HEK293 (cell line): ENCODE data around the gene ASPSCR1.

Experiments used
- CTCF ChIA-PET: fragments of 350-600 bp; formaldehyde crosslinking; extraction: SDS; loops from one replicate; lab custom pipeline; 2021; ENCODE audit warnings: antibody characterized with exemption; lab: Yijun Ruan, JAX
- POLR2A ChIA-PET: fragments of 300-600 bp; formaldehyde crosslinking; extraction: SDS; loops from one replicate; lab custom pipeline; 2020; ENCODE audit warnings: antibody characterized with exemption, inconsistent platforms; lab: Yijun Ruan, JAX
- H3K27ac ChIP-seq: fragments of 200-500 bp; sonication (Bioruptor generic); 2 replicates; pipeline ENCODE4 v1.5.1; 2014; ENCODE audit warnings: low read depth, low read length, control low read depth, inconsistent platforms; ENCODE audit errors: extremely low read depth
- H3K36me3 ChIP-seq, 2 experiments: fragments of 200-500 bp in 1 of 2; sonication (Bioruptor generic) in 1 of 2; 1 replicate in 1 of 2; 2 replicates in 1 of 2; pipeline ENCODE4 v1.5.1; 2014 to 2017; ENCODE audit warnings: inconsistent platforms in 2 of 2, low read length in 2 of 2; ENCODE audit not compliant: control insufficient read depth in 2 of 2, insufficient read depth in 1 of 2
- H3K4me1 ChIP-seq: fragments of 200-500 bp; sonication (Bioruptor generic); 2 replicates; pipeline ENCODE4 v1.5.1; 2014; ENCODE audit warnings: mild to moderate bottlenecking, low read length, inconsistent platforms; ENCODE audit not compliant: control insufficient read depth, insufficient read depth
- H3K4me3 ChIP-seq: 2 replicates; pipeline ENCODE4 v1.5.1; 2011; ENCODE audit warnings: low read depth, mild to moderate bottlenecking, control low read depth, low read length, moderate library complexity
- H3K9me3 ChIP-seq: fragments of 200-500 bp; sonication (Bioruptor generic); 2 replicates; pipeline ENCODE4 v1.5.1; 2014; ENCODE audit warnings: low read depth, low read length, inconsistent platforms; ENCODE audit not compliant: control insufficient read depth, insufficient read depth
- BCL11A ChIP-seq: fragments of 450-650 bp; formaldehyde crosslinking; IDR thresholded peaks from 2 replicates; pipeline ENCODE4 v1.5.1; 2016; ENCODE audit warnings: low read depth, missing biosample characterization, missing genetic modification characterization
- GFI1B ChIP-seq: fragments of 450-650 bp; formaldehyde crosslinking; IDR thresholded peaks from 2 replicates; pipeline ENCODE4 v1.5.1; 2016; ENCODE audit warnings: missing biosample characterization, missing genetic modification characterization
- GLIS1 ChIP-seq: fragments of 450-650 bp; formaldehyde crosslinking; IDR thresholded peaks from 2 replicates; pipeline ENCODE4 v1.5.1; 2016; ENCODE audit warnings: missing biosample characterization, missing genetic modification characterization
- OSR2 ChIP-seq: fragments of 450-650 bp; formaldehyde crosslinking; IDR thresholded peaks from 2 replicates; pipeline ENCODE4 v1.5.1; 2016; ENCODE audit warnings: missing biosample characterization, missing genetic modification characterization
- ZBTB8A ChIP-seq: fragments of 450-650 bp; formaldehyde crosslinking; IDR thresholded peaks from 2 replicates; pipeline ENCODE4 v1.5.1; 2016; ENCODE audit warnings: missing biosample characterization, missing genetic modification characterization
- ZFHX2 ChIP-seq: fragments of 450-650 bp; formaldehyde crosslinking; conservative IDR thresholded peaks from 2 replicates; pipeline ENCODE4 v1.5.1; 2016; ENCODE audit warnings: missing biosample characterization, missing genetic modification characterization
- ZNF2 ChIP-seq: fragments of 450-650 bp; formaldehyde crosslinking; IDR thresholded peaks from 2 replicates; pipeline ENCODE4 v1.5.1; 2016; ENCODE audit warnings: missing biosample characterization, missing genetic modification characterization
- ZNF214 ChIP-seq: fragments of 450-650 bp; formaldehyde crosslinking; IDR thresholded peaks from 2 replicates; pipeline ENCODE4 v1.5.1; 2017; ENCODE audit warnings: missing biosample characterization, mild to moderate bottlenecking, missing genetic modification characterization, borderline replicate concordance
- ZNF274 ChIP-seq, 2 experiments: fragments of 200-500 bp in 1 of 2; fragments of 450-650 bp in 1 of 2; sonication (Bioruptor generic) in 1 of 2; formaldehyde crosslinking in 1 of 2; IDR thresholded peaks; 2 replicates each; pipeline versions ENCODE4 v1.5.1 to v1.6.1; 2014 to 2016; ENCODE audit warnings: borderline replicate concordance in 1 of 2, inconsistent platforms in 1 of 2, low read length in 1 of 2, missing biosample characterization in 1 of 2, missing genetic modification characterization in 1 of 2
- ZNF335 ChIP-seq: fragments of 450-650 bp; formaldehyde crosslinking; conservative IDR thresholded peaks from 2 replicates; pipeline ENCODE4 v1.5.1; 2016; ENCODE audit warnings: missing biosample characterization, missing genetic modification characterization
- ZNF366 ChIP-seq: fragments of 450-650 bp; formaldehyde crosslinking; conservative IDR thresholded peaks from 2 replicates; pipeline ENCODE4 v1.5.1; 2016; ENCODE audit warnings: missing biosample characterization, missing genetic modification characterization
- ZNF560 ChIP-seq: fragments of 450-650 bp; formaldehyde crosslinking; IDR thresholded peaks from 2 replicates; pipeline ENCODE4 v1.5.1; 2017; ENCODE audit warnings: missing biosample characterization, missing genetic modification characterization, borderline replicate concordance
- ZNF561 ChIP-seq: fragments of 450-650 bp; IDR thresholded peaks from 2 replicates; pipeline ENCODE4 v1.5.1; 2018; ENCODE audit warnings: missing biosample characterization, missing genetic modification characterization, borderline replicate concordance
- ZNF768 ChIP-seq: fragments of 450-650 bp; formaldehyde crosslinking; IDR thresholded peaks from 2 replicates; pipeline ENCODE4 v1.5.1; 2018; ENCODE audit warnings: missing biosample characterization, mild to moderate bottlenecking, missing genetic modification characterization
- ZNF777 ChIP-seq: fragments of 450-650 bp; formaldehyde crosslinking; IDR thresholded peaks from 2 replicates; pipeline ENCODE4 v1.5.1; 2017; ENCODE audit warnings: missing biosample characterization, missing genetic modification characterization, borderline replicate concordance
- ZSCAN30 ChIP-seq: fragments of 450-650 bp; IDR thresholded peaks from 2 replicates; pipeline ENCODE4 v1.5.1; 2018; ENCODE audit warnings: missing biosample characterization, mild to moderate bottlenecking, missing genetic modification characterization, moderate library complexity
- TF ChIP-seq, protein P1 (sequence below): sonication (generic); formaldehyde crosslinking; IDR thresholded peaks from 2 replicates; pipeline ENCODE4 v1.8.1; 2022; ENCODE audit warnings: mild to moderate bottlenecking, moderate library complexity, missing genetic modification reagents
- TF ChIP-seq, protein P2 (sequence below): fragments of 450-650 bp; formaldehyde crosslinking; IDR thresholded peaks from 2 replicates; pipeline ENCODE4 v1.5.1; 2016; ENCODE audit warnings: missing biosample characterization, missing genetic modification characterization
- TF ChIP-seq, protein P3 (sequence below): fragments of 450-650 bp; formaldehyde crosslinking; IDR thresholded peaks from 2 replicates; pipeline ENCODE4 v1.5.0; 2017; ENCODE audit warnings: missing biosample characterization, missing genetic modification characterization, borderline replicate concordance
- TF ChIP-seq, protein P4 (sequence below): fragments of 450-650 bp; formaldehyde crosslinking; IDR thresholded peaks from 2 replicates; pipeline ENCODE4 v1.5.1; 2016; ENCODE audit warnings: missing biosample characterization, missing genetic modification characterization
- TF ChIP-seq, protein P5 (sequence below): fragments of 450-650 bp; formaldehyde crosslinking; optimal IDR thresholded peaks from 2 replicates; pipeline ENCODE3; 2016; ENCODE audit warnings: missing biosample characterization, mild to moderate bottlenecking, missing genetic modification characterization

The ASPSCR1 gene

DNA sequence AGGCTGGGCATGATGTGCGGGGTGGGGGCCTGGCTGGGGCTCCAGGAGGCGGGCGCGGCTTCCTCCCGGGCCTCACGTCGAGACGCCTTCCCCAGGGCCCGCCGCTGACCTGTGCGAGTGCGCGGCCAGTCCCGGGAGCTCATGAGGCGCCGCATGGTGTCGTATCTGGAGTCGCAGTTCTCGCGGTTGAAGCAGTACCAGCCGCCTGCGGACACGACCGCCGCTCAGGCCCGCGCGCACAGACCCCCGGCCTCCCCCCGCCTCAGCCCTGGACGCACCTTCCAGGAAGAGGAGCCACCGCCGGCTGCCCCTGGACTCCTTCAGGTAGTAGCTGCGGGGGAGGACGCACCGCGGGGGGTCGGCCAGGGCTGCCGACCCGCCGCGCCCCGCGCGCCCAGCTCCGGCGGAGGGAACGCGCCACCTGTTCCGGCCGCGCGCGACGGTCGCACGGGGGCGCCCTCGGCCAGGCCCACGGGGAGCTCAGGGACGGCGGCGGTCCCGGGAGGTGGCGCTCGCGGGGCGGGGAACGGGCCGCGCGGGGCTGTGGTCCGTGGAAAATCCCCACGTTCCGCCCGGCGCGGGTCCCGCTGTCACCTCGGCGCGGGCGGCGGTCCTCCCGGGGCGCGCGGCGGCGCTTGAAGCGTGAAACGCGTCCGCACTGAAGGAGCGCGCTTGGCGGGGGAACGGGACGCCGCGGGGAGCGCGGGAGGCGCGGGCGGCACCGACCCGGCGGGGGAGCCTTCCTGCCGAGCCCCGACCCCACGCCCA lies 17.9 kb upstream of the ASPSCR1 start (continued):
- TF ChIP-seq ZNF777 (tag by site-specific recombination), result peak; percentile 64; the same call in 1 of the 2 replicates
- TF ChIP-seq, protein P1, sequence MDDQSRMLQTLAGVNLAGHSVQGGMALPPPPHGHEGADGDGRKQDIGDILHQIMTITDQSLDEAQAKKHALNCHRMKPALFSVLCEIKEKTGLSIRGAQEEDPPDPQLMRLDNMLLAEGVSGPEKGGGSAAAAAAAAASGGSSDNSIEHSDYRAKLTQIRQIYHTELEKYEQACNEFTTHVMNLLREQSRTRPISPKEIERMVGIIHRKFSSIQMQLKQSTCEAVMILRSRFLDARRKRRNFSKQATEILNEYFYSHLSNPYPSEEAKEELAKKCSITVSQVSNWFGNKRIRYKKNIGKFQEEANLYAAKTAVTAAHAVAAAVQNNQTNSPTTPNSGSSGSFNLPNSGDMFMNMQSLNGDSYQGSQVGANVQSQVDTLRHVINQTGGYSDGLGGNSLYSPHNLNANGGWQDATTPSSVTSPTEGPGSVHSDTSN, result peak; percentile 76; the same call in 1 of the 2 replicates
- no peak for TF ChIP-seq ZNF274 (IDR thresholded peaks at IDR 0.05; ENCODE audit: low read length)
- no peak for TF ChIP-seq ZNF274 (tag by site-specific recombination; IDR thresholded peaks at IDR 0.05; ENCODE audit: borderline replicate concordance)
- TF ChIP-seq ZNF335, result peak; percentile 12; the same call in 1 of the 2 replicates
- 0 out of 2 replicates have a peak, but pooled peaks have one; percentile 21 for TF ChIP-seq OSR2 (tag by site-specific recombination)
- 0 out of 2 replicates have a peak, but pooled peaks have one; percentile 42 for TF ChIP-seq ZNF561 (tag by site-specific recombination)

DNA sequence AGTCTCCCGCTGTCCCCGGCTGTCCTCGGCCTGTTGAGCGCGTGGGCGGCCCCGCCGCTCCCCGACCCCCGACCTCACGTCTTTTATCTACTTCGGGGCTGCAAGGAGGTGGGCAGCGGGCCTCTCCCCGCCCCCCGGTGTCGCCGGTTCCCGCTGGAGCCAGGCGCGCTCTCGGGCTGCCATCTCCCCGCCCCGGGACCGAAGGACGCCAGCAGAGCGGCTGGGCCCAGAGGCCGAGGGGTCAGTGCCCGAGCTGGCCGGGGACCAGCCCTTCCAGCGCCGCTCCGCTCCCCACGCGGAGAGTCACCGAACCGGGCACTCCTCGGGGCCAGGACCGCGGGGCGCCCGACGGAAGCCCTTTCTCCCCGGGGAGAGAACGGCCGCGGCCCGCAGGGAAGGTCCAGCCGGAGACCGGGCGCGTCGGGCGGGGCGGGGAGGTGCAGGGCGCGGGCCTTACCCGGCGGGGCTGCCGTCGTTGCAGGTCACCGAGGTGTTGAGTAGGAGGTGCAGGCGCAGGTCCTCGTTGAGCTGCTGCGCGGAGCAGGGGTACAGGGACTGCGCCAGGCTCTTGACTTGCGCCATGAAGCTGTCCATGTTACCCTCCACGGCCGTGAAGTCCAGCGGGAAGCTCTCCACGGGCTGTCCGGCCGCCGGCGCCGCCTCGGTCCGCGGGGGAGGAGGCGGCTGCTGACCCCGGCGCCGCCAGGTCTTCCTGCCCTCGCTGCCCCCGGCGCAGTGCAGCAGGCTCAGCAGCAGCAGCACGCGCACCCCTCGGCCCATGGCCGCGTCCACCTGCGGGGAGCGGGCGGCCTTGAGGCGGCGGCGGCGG lies 17.1 kb upstream of the ASPSCR1 start:
- H3K36me3 ChIP-seq, result no peaks in the 10 kb centered on the region
- CTCF ChIA-PET, result interaction anchor here (0.6 to 3.0 kb wide), 35 partner anchors 8 to 478 kb away, joined by 3 to 105 read pairs (median 6); partner anchors contain the start of genes ASPSCR1, CENPX, DCXR and LRRC45
- POLR2A ChIA-PET, result interaction anchor here (0.6 to 2.3 kb wide), 11 partner anchors 17 to 146 kb away, joined by 3 to 16 read pairs (median 4); partner anchors contain the start of genes ASPSCR1, CENPX, DCXR and FASN
- peak overlapping the region; percentile 19 for H3K4me3 ChIP-seq
- H3K4me1 ChIP-seq, result peaks cover 4% of the 10 kb centered on the region; the same call in 1 of the 2 replicates
- no peaks in the 10 kb centered on the region for H3K9me3 ChIP-seq
- peak overlapping the region; percentile 31; the same call in 1 of the 2 replicates for H3K27ac ChIP-seq
- TF ChIP-seq ZSCAN30 (tag by site-specific recombination) (no peak), BCL11A (peak; percentile 33; the same call in 1 of the 2 replicates), ZNF2 (no peak), ZNF214 (no peak), ZBTB8A (tag by site-specific recombination) (0 out of 2 replicates have a peak, but pooled peaks have one; percentile 22), ZFHX2 (tag by site-specific recombination) (peak; percentile 90), ZNF560 (tag by site-specific recombination) (0 out of 2 replicates have a peak, but pooled peaks have one; percentile 41), ZNF768 (tag by site-specific recombination) (no peak), GFI1B (tag by site-specific recombination) (no peak), ZNF366 (tag by site-specific recombination) (no peak), GLIS1 (peak; percentile 63; the same call in 1 of the 2 replicates)
- TF ChIP-seq, protein P2, sequence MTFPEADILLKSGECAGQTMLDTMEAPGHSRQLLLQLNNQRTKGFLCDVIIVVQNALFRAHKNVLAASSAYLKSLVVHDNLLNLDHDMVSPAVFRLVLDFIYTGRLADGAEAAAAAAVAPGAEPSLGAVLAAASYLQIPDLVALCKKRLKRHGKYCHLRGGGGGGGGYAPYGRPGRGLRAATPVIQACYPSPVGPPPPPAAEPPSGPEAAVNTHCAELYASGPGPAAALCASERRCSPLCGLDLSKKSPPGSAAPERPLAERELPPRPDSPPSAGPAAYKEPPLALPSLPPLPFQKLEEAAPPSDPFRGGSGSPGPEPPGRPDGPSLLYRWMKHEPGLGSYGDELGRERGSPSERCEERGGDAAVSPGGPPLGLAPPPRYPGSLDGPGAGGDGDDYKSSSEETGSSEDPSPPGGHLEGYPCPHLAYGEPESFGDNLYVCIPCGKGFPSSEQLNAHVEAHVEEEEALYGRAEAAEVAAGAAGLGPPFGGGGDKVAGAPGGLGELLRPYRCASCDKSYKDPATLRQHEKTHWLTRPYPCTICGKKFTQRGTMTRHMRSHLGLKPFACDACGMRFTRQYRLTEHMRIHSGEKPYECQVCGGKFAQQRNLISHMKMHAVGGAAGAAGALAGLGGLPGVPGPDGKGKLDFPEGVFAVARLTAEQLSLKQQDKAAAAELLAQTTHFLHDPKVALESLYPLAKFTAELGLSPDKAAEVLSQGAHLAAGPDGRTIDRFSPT, result peak; percentile 24; the same call in 1 of the 2 replicates
- TF ChIP-seq, protein P3, sequence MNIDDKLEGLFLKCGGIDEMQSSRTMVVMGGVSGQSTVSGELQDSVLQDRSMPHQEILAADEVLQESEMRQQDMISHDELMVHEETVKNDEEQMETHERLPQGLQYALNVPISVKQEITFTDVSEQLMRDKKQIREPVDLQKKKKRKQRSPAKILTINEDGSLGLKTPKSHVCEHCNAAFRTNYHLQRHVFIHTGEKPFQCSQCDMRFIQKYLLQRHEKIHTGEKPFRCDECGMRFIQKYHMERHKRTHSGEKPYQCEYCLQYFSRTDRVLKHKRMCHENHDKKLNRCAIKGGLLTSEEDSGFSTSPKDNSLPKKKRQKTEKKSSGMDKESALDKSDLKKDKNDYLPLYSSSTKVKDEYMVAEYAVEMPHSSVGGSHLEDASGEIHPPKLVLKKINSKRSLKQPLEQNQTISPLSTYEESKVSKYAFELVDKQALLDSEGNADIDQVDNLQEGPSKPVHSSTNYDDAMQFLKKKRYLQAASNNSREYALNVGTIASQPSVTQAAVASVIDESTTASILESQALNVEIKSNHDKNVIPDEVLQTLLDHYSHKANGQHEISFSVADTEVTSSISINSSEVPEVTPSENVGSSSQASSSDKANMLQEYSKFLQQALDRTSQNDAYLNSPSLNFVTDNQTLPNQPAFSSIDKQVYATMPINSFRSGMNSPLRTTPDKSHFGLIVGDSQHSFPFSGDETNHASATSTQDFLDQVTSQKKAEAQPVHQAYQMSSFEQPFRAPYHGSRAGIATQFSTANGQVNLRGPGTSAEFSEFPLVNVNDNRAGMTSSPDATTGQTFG (tag by site-specific recombination), result no peak
- TF ChIP-seq, protein P4, sequence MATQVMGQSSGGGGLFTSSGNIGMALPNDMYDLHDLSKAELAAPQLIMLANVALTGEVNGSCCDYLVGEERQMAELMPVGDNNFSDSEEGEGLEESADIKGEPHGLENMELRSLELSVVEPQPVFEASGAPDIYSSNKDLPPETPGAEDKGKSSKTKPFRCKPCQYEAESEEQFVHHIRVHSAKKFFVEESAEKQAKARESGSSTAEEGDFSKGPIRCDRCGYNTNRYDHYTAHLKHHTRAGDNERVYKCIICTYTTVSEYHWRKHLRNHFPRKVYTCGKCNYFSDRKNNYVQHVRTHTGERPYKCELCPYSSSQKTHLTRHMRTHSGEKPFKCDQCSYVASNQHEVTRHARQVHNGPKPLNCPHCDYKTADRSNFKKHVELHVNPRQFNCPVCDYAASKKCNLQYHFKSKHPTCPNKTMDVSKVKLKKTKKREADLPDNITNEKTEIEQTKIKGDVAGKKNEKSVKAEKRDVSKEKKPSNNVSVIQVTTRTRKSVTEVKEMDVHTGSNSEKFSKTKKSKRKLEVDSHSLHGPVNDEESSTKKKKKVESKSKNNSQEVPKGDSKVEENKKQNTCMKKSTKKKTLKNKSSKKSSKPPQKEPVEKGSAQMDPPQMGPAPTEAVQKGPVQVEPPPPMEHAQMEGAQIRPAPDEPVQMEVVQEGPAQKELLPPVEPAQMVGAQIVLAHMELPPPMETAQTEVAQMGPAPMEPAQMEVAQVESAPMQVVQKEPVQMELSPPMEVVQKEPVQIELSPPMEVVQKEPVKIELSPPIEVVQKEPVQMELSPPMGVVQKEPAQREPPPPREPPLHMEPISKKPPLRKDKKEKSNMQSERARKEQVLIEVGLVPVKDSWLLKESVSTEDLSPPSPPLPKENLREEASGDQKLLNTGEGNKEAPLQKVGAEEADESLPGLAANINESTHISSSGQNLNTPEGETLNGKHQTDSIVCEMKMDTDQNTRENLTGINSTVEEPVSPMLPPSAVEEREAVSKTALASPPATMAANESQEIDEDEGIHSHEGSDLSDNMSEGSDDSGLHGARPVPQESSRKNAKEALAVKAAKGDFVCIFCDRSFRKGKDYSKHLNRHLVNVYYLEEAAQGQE (tag by site-specific recombination), result no peak
- TF ChIP-seq, protein P5, sequence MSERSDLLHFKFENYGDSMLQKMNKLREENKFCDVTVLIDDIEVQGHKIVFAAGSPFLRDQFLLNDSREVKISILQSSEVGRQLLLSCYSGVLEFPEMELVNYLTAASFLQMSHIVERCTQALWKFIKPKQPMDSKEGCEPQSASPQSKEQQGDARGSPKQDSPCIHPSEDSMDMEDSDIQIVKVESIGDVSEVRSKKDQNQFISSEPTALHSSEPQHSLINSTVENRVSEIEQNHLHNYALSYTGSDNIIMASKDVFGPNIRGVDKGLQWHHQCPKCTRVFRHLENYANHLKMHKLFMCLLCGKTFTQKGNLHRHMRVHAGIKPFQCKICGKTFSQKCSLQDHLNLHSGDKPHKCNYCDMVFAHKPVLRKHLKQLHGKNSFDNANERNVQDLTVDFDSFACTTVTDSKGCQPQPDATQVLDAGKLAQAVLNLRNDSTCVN (tag by site-specific recombination), result peak; percentile 61
